Skeletal muscle tissue (tissue), 4 donors: ENCODE data around the gene AHRR. TPM values are rescaled to one million over a fixed set of nuclear protein-coding genes. Genes with fewer than 3 reads are reported as not detected.

Source experiments
- H3K27ac ChIP-seq: one replicate; pipeline ENCODE4 v1.7.0; 2013; ENCODE audit warnings: mild to moderate bottlenecking, low read depth, low read length, inconsistent platforms
- H3K27me3 ChIP-seq, 3 donors: one replicate each; pipeline ENCODE4 v1.7.0; 2013; ENCODE audit warnings: low read length in 3 of 3; ENCODE audit not compliant: control insufficient read depth in 3 of 3, insufficient read depth in 3 of 3
- H3K36me3 ChIP-seq, 3 donors: one replicate each; pipeline ENCODE4 v1.7.0; 2013; ENCODE audit warnings: low read length in 3 of 3; ENCODE audit not compliant: control insufficient read depth in 3 of 3, insufficient read depth in 3 of 3
- H3K4me1 ChIP-seq, 3 donors: one replicate each; pipeline ENCODE4 v1.7.0; 2013; ENCODE audit warnings: low read length in 3 of 3, mild to moderate bottlenecking in 3 of 3; ENCODE audit not compliant: control insufficient read depth in 3 of 3, insufficient read depth in 3 of 3
- H3K4me3 ChIP-seq, 3 donors: one replicate each; pipeline ENCODE4 v1.7.0; 2013; ENCODE audit warnings: low read length in 3 of 3
- H3K9ac ChIP-seq, 3 donors: one replicate each; pipeline ENCODE4 v1.7.0; 2013; ENCODE audit warnings: low read length in 3 of 3, mild to moderate bottlenecking in 3 of 3, moderate library complexity in 2 of 3, low read depth in 1 of 3
- H3K9me3 ChIP-seq, 3 donors: one replicate each; pipeline ENCODE4 v1.7.0; 2013; ENCODE audit warnings: low read length in 3 of 3; ENCODE audit not compliant: control insufficient read depth in 3 of 3
- total RNA-seq: library from RNA; depleted of rRNA; stranded (reverse); fragments of >200 nt; gene quantifications from one replicate; pipeline ENCODE4 v1.2.3, GENCODE V29; 2014
- donor health status: Osteomylitis.

The AHRR gene
- total RNA-seq, 1 donor from 2014 or later = 1.0 TPM

GRCh38 chr5:352639-353611 lies 31.4 kb downstream of the AHRR start:
- Histone ChIP-seq H3K27ac (no peak overlapping the region), H3K27me3 (peaks cover 4 to 26% (median 6%) of the 10 kb centered on the region in 3 donors), H3K9me3 (no peaks in the 10 kb centered on the region), H3K36me3 (no peaks in the 10 kb centered on the region), H3K9ac (no peak overlapping the region), H3K4me3 (no peak overlapping the region), H3K4me1 (no peaks in the 10 kb centered on the region)

DNA sequence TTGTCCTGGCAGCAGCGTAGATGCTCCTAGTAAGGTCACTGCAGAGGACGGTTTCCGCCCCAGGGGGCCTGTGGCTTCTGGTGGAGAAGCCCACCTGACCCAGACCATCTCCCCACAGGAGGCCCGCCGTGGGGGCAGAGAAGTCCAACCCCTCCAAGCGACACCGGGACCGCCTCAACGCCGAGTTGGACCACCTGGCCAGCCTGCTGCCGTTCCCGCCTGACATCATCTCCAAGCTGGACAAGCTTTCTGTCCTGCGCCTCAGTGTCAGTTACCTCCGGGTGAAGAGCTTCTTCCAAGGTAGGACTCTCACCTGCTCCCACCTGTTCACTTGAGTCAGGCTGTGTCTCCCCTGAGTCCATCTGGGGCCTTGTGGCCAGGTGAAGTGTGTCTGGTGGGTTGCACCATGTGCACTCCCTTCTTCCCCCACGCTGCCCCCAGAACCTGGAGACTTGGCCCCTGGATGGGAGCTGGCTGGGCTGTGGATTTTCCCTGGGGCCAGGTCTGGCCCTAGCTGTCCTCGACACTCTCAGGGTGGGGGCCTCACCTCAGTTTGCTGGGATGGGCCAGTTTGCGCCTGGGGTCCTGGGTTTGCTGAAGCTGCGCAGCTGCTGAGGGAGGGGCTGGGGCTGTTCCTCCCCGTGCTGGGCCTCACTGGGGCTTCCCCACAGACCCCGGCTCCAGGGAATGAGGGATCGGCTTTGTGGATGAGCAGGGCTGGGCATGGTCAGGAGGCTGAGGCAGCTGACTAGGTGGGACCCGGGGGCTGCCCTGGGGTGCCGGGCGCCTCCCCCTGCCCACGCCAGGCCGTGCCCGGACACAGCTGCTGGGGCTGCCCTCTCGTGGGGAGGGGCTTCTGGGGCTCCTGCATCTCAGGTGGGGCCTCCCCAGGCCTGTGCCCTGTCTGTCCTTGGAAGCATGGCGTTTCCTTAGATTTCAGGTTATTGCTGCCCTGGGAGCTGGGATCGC lies 32.4 kb downstream of the AHRR start:
- no peak overlapping the region for H3K27ac ChIP-seq
- no peak overlapping the region for H3K4me3 ChIP-seq
- peaks cover 3 to 19% (median 5%) of the 10 kb centered on the region in 3 donors for H3K27me3 ChIP-seq
- H3K36me3 ChIP-seq = no peaks in the 10 kb centered on the region
- no peak overlapping the region for H3K9ac ChIP-seq
- H3K4me1 ChIP-seq = no peaks in the 10 kb centered on the region
- no peaks in the 10 kb centered on the region for H3K9me3 ChIP-seq

GRCh38 chr5:354581-355378 lies 33.3 kb downstream of the AHRR start:
- Histone ChIP-seq H3K27ac (no peak overlapping the region), H3K36me3 (no peaks in the 10 kb centered on the region), H3K9ac (no peak overlapping the region), H3K4me3 (no peak overlapping the region), H3K27me3 (peaks cover 3 to 19% (median 5%) of the 10 kb centered on the region in 3 donors), H3K9me3 (no peaks in the 10 kb centered on the region), H3K4me1 (no peaks in the 10 kb centered on the region)

DNA sequence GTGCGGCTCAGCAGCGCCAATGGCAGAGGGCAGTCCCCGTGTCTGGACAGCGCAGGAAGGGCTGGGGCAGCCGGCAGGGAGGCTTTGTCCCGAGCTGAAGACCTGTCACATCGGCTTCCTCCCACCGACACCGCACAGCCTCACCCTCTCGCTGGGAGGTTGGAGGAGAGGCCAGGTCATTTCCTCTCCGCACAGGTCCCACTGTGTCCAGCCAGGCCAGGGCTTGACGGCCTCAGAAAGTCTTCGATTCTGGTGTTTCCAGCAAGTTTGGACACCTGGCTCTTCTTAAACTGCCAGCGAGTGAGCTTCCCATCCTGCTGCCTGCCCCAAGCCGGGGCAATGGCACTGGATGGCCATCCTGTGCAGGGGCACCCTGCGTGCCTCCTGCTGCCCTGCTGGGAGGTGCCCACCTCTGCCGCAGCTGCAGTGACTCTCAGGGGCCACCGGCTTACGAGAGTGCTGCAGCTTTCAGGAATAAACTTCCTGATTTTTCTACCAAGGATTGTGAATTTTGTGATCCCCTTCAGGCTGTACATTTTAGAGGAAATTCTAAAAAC lies 33.9 kb downstream of the AHRR start:
- H3K9ac ChIP-seq = no peak overlapping the region
- no peaks in the 10 kb centered on the region for H3K9me3 ChIP-seq
- no peak overlapping the region for H3K27ac ChIP-seq
- no peaks in the 10 kb centered on the region for H3K4me1 ChIP-seq
- peaks cover under 1 to 19% (median under 1%) of the 10 kb centered on the region in 3 donors for H3K27me3 ChIP-seq
- no peaks in the 10 kb centered on the region for H3K36me3 ChIP-seq
- no peak overlapping the region for H3K4me3 ChIP-seq

DNA sequence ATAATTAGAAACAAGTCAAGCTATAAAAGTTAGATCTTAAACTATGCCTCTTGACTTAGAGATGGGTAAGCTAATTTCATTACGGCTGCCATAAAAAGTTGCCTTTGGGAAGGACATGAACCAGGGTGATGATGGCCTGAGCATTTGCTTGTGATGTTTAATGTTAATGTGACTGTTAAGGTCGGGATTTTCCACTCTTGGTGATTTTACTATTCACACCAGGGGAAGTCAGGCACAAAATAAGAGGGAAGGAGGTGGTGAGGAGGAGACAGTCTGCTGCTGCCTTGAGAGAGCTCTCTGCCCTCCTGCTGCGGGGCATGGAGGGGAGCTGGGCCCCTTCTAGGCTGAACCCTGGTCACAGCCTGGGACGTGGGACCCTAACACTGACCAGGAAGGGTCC lies 34.4 kb downstream of the AHRR start:
- H3K4me3 ChIP-seq = no peak overlapping the region
- H3K27ac ChIP-seq = no peak overlapping the region

DNA sequence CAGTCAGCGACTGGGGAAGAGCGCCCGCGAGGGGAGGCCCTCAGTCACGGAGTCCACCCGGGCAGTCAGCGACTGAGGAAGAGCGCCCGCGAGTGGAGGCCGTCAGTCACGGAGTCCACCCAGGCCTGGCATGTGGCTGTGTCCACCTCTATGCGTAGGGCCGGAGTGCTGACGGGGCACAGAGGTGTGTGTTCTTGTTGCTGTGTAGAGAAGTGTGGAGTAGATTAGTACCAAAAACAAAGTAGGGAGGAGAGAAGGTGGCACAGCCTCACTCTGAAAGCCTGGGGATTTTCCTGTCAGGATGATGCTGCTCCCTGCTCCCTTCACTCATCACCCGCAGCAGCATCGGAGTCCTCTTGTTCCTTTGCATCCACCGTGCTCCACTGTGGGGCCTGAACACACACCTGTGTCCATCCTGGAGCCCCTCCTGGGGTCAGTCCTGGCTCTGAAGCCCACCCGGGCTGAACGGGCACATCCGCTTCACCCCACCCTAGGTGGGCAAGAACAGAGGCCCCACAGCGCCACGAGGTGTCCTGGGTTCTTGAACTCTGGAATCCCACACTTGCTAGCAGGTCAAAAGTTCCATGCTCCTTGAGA lies 37.9 kb downstream of the AHRR start:
- Histone ChIP-seq H3K9me3 (peaks cover 0 to 3% (median 2%) of the 10 kb centered on the region in 3 donors), H3K9ac (no peak overlapping the region), H3K4me3 (no peak overlapping the region), H3K27ac (no peak overlapping the region), H3K4me1 (no peaks in the 10 kb centered on the region), H3K27me3 (peaks cover 0 to 9% (median 0%) of the 10 kb centered on the region in 3 donors), H3K36me3 (no peaks in the 10 kb centered on the region)

More for the DNA sequence above, 34.4 kb downstream of the AHRR start:
- H3K36me3 ChIP-seq = no peaks in the 10 kb centered on the region
- no peak overlapping the region for H3K9ac ChIP-seq
- H3K27me3 ChIP-seq = peaks cover 0 to 19% (median 0%) of the 10 kb centered on the region in 3 donors
- H3K4me1 ChIP-seq = no peaks in the 10 kb centered on the region
- no peaks in the 10 kb centered on the region for H3K9me3 ChIP-seq

DNA sequence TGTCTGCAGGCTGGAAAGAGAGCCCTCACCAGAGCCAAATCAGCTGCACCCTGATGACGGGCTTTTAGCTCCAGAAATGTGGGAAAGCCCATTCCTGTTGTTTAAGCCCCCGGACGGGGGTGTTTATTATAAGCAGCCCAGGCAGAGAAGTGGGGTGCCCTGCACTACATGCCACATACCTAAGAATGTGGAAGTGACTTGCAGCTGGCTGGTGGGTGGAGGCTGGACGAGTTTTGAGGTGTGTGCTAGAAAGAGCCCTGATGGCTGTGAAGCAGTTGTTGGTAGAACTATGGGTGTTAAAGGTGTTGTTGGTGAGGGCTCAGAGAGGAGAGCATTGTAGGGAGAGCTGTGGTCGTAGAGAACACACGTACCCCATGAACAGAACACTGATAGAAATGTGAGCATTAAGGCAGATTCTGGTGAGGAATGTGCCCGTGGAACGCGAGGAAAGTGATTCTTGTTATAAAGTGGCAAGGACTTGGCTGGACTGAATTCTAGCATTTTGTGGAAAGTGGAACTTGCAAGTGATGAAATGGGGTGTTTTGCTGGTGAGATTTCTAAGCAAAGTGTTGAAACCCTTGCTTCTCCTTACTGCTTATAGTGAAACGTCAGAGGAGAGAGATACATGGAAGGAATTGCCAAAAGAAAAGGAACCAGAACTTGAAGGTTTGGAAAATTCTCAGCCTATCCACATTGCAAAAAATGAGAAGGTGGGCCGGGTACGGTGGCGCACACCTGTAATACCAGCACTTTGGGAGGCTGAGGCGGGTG lies 38.9 kb downstream of the AHRR start:
- H3K4me1 ChIP-seq = no peaks in the 10 kb centered on the region
- no peak overlapping the region for H3K27ac ChIP-seq
- H3K36me3 ChIP-seq = no peaks in the 10 kb centered on the region
- no peak overlapping the region for H3K4me3 ChIP-seq
- no peak overlapping the region for H3K9ac ChIP-seq
- H3K27me3 ChIP-seq = peaks cover 0 to 5% (median 0%) of the 10 kb centered on the region in 3 donors
- peaks cover 0 to 6% (median 2%) of the 10 kb centered on the region in 3 donors for H3K9me3 ChIP-seq

DNA sequence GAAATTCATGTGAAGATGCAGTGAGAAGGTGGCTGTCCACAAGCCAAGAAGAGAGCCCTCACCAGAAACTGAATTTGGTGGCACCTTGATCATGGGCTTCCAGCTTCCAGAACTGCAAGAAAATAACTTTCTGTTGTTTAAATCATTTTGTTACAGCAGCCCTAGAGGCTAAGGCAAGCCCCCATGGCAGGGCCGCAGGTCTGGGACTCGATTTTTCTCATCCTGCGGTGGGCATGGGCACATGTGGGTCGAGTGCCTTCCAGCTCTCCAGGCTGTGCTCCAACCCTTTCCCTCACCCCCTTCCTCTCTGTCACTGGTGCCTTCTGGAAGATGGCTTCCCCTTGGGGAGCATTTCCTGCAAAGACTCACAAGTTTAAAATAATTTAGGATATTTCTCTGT lies 40.7 kb downstream of the AHRR start:
- H3K36me3 ChIP-seq = no peaks in the 10 kb centered on the region
- no peaks in the 10 kb centered on the region for H3K4me1 ChIP-seq
- H3K27me3 ChIP-seq = peaks cover 0 to 4% (median 0%) of the 10 kb centered on the region in 3 donors
- H3K27ac ChIP-seq = no peak overlapping the region
- peaks cover 0 to 10% (median 2%) of the 10 kb centered on the region in 3 donors for H3K9me3 ChIP-seq
- no peak overlapping the region for H3K4me3 ChIP-seq
- H3K9ac ChIP-seq = no peak overlapping the region
